Eye (tissue), 1 donor: ENCODE data around the gene CLDN9.

Experiments
- DNase-seq: peaks from one replicate; pipeline ENCODE4 v3.0.0-alpha.2; 2015

CLDN9 gene

GRCh38 chr16:3058139-3059030, 45.7 kb downstream of the CLDN9 start:
- peak; percentile 58 for DNase-seq

DNA sequence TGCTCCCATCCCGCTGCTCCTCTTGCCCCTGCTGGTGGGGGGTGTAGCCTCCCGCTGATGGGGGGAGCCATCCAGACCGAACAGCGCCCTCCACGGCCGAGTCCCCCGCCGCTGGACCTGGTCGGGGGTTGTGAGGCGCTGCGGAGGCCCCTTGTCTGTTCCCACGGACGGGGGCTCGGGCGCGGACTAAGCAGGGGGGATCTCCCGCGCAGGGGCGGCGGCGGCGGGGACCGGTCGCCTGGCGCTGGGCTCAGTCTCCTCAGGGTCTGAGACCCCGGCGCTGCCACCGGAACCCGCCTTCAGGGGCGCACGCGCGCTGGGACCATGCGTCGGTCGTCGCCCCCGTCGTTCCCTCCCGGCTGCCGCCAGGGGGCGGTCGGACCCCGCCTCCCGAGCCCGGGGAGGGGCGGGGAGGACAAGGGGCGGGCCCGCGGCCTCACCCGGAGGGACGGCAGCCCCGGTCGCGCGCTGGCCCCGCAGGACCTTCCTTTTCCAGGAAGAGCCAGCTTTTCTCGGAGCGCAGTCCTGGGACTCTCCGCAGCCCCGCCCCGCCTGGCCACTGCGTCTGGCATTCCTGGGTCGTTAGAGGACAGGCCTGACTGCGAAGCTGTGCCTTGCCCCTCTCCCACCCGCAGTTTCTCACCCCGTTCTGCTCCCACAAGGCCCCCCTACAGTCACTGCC, 46.5 kb downstream of the CLDN9 start:
- peak; percentile 94 for DNase-seq

- no peak for DNase-seq
These were observed 47.1 kb downstream of the CLDN9 start for GRCh38 chr16:3059723-3060242.

DNA sequence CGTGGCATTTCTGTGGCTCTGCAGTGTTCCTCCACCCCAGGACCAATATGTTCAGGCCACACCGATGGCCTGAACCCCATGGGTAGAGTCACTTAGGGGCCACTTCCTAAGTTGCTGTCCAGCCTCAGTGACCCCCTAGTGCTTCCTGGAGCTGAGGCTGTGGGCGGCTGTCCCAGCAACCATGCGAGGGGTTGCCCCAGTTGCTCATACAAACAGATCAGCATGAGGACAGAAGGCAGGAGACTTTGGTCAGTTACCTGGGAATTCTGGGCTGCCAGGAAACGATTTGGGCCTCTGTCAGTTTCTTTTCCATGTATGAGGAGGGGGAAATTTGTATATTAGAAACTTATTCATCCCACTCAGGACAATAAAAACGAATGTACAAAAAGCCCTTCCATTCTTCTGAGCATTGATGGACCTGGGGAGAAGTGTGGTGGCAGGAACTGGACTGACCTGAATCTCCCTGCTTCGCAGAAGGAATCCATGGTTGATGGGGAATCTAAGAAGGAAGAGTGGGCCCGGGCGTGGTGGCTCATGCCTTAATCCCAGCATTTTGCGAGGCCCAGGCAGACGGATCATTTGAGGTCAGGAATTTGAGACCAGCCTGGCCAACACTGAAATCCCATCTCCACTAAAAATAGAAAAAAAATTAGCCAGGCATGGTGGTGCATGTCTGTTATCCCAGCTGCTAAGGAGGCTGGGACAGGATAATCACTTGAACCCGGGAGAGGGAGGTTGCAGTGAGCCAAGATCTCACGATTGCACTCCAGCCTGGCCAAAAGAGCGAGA, 47.8 kb downstream of the CLDN9 start:
- no peak for DNase-seq

DNA sequence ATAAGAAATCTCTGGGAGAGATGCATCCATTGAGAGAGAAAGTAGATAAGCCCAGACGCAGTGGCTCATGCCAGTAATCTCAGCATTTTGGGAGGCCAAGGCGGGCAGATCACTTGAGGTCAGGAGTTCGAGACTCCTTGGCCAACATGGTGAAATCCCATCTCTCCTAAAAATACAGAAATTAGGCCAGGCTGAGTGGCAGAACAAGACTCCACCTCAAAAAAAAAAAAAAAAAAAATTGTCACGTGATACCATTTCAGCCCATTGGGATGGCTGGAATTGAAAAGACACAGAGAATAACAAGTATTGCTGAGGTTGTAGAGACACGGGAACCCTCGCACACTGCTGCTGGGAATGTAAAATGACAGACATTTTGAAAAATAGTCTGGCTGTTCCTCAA, 49.8 kb downstream of the CLDN9 start:
- DNase-seq: no peak

DNA sequence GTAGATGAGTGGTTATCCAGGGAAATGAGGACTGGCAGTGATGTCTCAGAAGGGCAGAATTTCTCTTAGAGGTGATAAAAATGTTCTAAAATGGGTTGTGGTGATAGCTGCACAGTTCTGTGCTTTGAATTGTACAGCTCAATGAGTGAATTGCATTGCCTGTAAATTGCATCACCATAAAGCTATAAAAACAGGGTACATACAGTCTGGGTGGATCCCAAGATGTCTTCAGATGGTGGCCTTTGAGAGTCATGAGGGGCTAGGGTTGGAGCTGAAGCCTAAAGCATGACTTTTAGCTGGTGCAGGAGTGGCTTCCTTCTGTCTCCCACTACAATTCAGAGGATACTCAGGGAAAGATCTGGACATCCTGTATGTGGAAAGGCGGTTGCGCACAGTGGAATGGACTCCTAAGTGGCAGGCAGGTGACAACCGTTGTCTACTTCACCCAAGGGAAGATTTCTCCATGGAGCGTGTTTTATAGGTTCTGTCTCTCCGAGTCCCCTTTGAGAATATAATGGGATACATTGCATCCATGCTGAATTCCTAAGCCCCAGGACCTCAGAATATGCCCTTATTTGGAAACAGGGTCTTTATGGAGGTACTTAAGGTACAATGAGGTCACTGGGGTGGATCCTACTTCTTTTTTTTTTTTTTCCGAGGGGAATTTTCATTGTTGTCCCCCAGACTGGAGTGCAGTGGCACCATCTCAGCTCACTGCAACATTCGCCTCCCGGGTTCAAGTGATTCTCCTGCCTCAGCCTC, 51.1 kb downstream of the CLDN9 start:
- DNase-seq: no peak
